HEK293 (cell line): ENCODE measurements around the gene ZNF79.

Source experiments
- CTCF ChIA-PET: fragments of 350-600 bp; formaldehyde crosslinking; extraction: SDS; loops from one replicate; lab custom pipeline; 2021; ENCODE audit warnings: antibody characterized with exemption; lab: Yijun Ruan, JAX
- POLR2A ChIA-PET: fragments of 300-600 bp; formaldehyde crosslinking; extraction: SDS; loops from one replicate; lab custom pipeline; 2020; ENCODE audit warnings: antibody characterized with exemption, inconsistent platforms; lab: Yijun Ruan, JAX
- H3K27ac ChIP-seq: fragments of 200-500 bp; sonication (Bioruptor generic); 2 replicates; pipeline ENCODE4 v1.5.1; 2014; ENCODE audit warnings: low read depth, low read length, control low read depth, inconsistent platforms; ENCODE audit errors: extremely low read depth
- H3K36me3 ChIP-seq, 2 experiments: fragments of 200-500 bp in 1 of 2; sonication (Bioruptor generic) in 1 of 2; 1 replicate in 1 of 2; 2 replicates in 1 of 2; pipeline ENCODE4 v1.5.1; 2014 to 2017; ENCODE audit warnings: inconsistent platforms in 2 of 2, low read length in 2 of 2; ENCODE audit not compliant: control insufficient read depth in 2 of 2, insufficient read depth in 1 of 2
- H3K4me1 ChIP-seq: fragments of 200-500 bp; sonication (Bioruptor generic); 2 replicates; pipeline ENCODE4 v1.5.1; 2014; ENCODE audit warnings: mild to moderate bottlenecking, low read length, inconsistent platforms; ENCODE audit not compliant: control insufficient read depth, insufficient read depth
- H3K4me3 ChIP-seq: 2 replicates; pipeline ENCODE4 v1.5.1; 2011; ENCODE audit warnings: low read depth, mild to moderate bottlenecking, control low read depth, low read length, moderate library complexity
- H3K9me3 ChIP-seq: fragments of 200-500 bp; sonication (Bioruptor generic); 2 replicates; pipeline ENCODE4 v1.5.1; 2014; ENCODE audit warnings: low read depth, low read length, inconsistent platforms; ENCODE audit not compliant: control insufficient read depth, insufficient read depth
- HOXD13 ChIP-seq: sonication (generic); formaldehyde crosslinking; IDR thresholded peaks from 2 replicates; pipeline ENCODE4 v1.8.0; 2022; ENCODE audit warnings: missing genetic modification reagents, borderline replicate concordance
- OSR2 ChIP-seq: fragments of 450-650 bp; formaldehyde crosslinking; IDR thresholded peaks from 2 replicates; pipeline ENCODE4 v1.5.1; 2016; ENCODE audit warnings: missing biosample characterization, missing genetic modification characterization
- ZFP37 ChIP-seq: fragments of 450-650 bp; formaldehyde crosslinking; IDR thresholded peaks from 2 replicates; pipeline ENCODE4 v1.5.1; 2016; ENCODE audit warnings: missing biosample characterization, missing genetic modification characterization
- ZNF146 ChIP-seq: fragments of 450-650 bp; formaldehyde crosslinking; IDR thresholded peaks from 2 replicates; pipeline ENCODE4 v1.5.1; 2016; ENCODE audit warnings: missing biosample characterization, missing genetic modification characterization
- ZNF239 ChIP-seq: fragments of 450-650 bp; formaldehyde crosslinking; IDR thresholded peaks from 2 replicates; pipeline ENCODE4 v1.5.1; 2016; ENCODE audit warnings: missing biosample characterization, missing genetic modification characterization
- ZNF341 ChIP-seq: fragments of 450-650 bp; formaldehyde crosslinking; IDR thresholded peaks from 2 replicates; pipeline ENCODE4; 2016; ENCODE audit warnings: low read depth, missing biosample characterization, missing genetic modification characterization
- ZNF426 ChIP-seq: fragments of 450-650 bp; formaldehyde crosslinking; IDR thresholded peaks from 2 replicates; pipeline ENCODE4 v1.5.1; 2017; ENCODE audit warnings: missing biosample characterization, missing genetic modification characterization, mild to moderate bottlenecking, inconsistent platforms, moderate library complexity
- ZNF514 ChIP-seq: fragments of 450-650 bp; formaldehyde crosslinking; IDR thresholded peaks from 2 replicates; pipeline ENCODE4 v1.5.1; 2016; ENCODE audit warnings: missing biosample characterization, missing genetic modification characterization
- ZNF548 ChIP-seq: fragments of 450-650 bp; formaldehyde crosslinking; IDR thresholded peaks from 2 replicates; pipeline ENCODE4 v1.5.1; 2016; ENCODE audit warnings: missing biosample characterization, missing genetic modification characterization
- ZNF555 ChIP-seq: fragments of 450-650 bp; formaldehyde crosslinking; conservative IDR thresholded peaks from 2 replicates; pipeline ENCODE4 v1.5.1; 2017; ENCODE audit warnings: missing biosample characterization, mild to moderate bottlenecking, missing genetic modification characterization, inconsistent platforms
- ZNF624 ChIP-seq: fragments of 450-650 bp; formaldehyde crosslinking; IDR thresholded peaks from 2 replicates; pipeline ENCODE4 v1.5.1; 2017; ENCODE audit warnings: missing biosample characterization, missing genetic modification characterization
- ZNF792 ChIP-seq: fragments of 450-650 bp; formaldehyde crosslinking; IDR thresholded peaks from 2 replicates; pipeline ENCODE4 v1.5.1; 2016; ENCODE audit warnings: missing biosample characterization, missing genetic modification characterization
- ZNF830 ChIP-seq: fragments of 450-650 bp; IDR thresholded peaks from 2 replicates; pipeline ENCODE4 v1.5.0; 2018; ENCODE audit warnings: missing biosample characterization, missing genetic modification characterization, low read depth, mild to moderate bottlenecking, moderate library complexity
- ZNF843 ChIP-seq: fragments of 450-650 bp; formaldehyde crosslinking; IDR thresholded peaks from 2 replicates; pipeline ENCODE4 v1.5.1; 2016; ENCODE audit warnings: missing biosample characterization, missing genetic modification characterization
- ZSCAN18 ChIP-seq: fragments of 450-650 bp; formaldehyde crosslinking; IDR thresholded peaks from 2 replicates; pipeline ENCODE4 v1.5.1; 2016; ENCODE audit warnings: missing biosample characterization, missing genetic modification characterization
- TF ChIP-seq, protein P1 (sequence below): fragments of 450-650 bp; formaldehyde crosslinking; IDR thresholded peaks from 2 replicates; pipeline ENCODE4 v1.5.1; 2016; ENCODE audit warnings: missing biosample characterization, missing genetic modification characterization
- TF ChIP-seq, protein P2 (sequence below): fragments of 450-650 bp; formaldehyde crosslinking; IDR thresholded peaks from 2 replicates; pipeline ENCODE4 v1.5.1; 2016; ENCODE audit warnings: missing biosample characterization, missing genetic modification characterization, borderline replicate concordance
- TF ChIP-seq, protein P3 (sequence below): fragments of 450-650 bp; formaldehyde crosslinking; IDR thresholded peaks from 2 replicates; pipeline ENCODE4 v1.5.1; 2016; ENCODE audit warnings: missing biosample characterization, missing genetic modification characterization

Gene ZNF79

GRCh38 chr9:127428348-127428747 lies 4.2 kb downstream of the ZNF79 start (continued):
- TF ChIP-seq, protein P1, sequence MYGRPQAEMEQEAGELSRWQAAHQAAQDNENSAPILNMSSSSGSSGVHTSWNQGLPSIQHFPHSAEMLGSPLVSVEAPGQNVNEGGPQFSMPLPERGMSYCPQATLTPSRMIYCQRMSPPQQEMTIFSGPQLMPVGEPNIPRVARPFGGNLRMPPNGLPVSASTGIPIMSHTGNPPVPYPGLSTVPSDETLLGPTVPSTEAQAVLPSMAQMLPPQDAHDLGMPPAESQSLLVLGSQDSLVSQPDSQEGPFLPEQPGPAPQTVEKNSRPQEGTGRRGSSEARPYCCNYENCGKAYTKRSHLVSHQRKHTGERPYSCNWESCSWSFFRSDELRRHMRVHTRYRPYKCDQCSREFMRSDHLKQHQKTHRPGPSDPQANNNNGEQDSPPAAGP (tag by site-specific recombination): no peak
- no peak for TF ChIP-seq ZNF830
- no peak for TF ChIP-seq ZNF843 (tag by site-specific recombination)
- TF ChIP-seq ZNF426 (tag by site-specific recombination): no peak
- TF ChIP-seq ZNF341 (tag by site-specific recombination): no peak
- TF ChIP-seq, protein P2, sequence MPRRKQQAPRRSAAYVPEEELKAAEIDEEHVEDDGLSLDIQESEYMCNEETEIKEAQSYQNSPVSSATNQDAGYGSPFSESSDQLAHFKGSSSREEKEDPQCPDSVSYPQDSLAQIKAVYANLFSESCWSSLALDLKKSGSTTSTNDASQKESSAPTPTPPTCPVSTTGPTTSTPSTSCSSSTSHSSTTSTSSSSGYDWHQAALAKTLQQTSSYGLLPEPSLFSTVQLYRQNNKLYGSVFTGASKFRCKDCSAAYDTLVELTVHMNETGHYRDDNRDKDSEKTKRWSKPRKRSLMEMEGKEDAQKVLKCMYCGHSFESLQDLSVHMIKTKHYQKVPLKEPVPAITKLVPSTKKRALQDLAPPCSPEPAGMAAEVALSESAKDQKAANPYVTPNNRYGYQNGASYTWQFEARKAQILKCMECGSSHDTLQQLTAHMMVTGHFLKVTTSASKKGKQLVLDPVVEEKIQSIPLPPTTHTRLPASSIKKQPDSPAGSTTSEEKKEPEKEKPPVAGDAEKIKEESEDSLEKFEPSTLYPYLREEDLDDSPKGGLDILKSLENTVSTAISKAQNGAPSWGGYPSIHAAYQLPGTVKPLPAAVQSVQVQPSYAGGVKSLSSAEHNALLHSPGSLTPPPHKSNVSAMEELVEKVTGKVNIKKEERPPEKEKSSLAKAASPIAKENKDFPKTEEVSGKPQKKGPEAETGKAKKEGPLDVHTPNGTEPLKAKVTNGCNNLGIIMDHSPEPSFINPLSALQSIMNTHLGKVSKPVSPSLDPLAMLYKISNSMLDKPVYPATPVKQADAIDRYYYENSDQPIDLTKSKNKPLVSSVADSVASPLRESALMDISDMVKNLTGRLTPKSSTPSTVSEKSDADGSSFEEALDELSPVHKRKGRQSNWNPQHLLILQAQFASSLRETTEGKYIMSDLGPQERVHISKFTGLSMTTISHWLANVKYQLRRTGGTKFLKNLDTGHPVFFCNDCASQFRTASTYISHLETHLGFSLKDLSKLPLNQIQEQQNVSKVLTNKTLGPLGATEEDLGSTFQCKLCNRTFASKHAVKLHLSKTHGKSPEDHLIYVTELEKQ: no peak
- no peak for TF ChIP-seq ZFP37 (tag by site-specific recombination)
- TF ChIP-seq HOXD13 (CRISPR knock-in tag): no peak
- no peak for TF ChIP-seq ZNF548
- TF ChIP-seq ZNF239 (tag by site-specific recombination): no peak
- TF ChIP-seq OSR2 (tag by site-specific recombination): no peak
- TF ChIP-seq ZNF624 (tag by site-specific recombination): no peak

- H3K4me3 ChIP-seq: no peak overlapping the region
- ChIA-PET POLR2A (interaction anchor here (1.5 kb wide), 1 partner anchor 21 kb away, joined by 4 read pairs; the partner anchor contains the start of genes LRSAM1 and RPL12), CTCF (no interaction called here)
- TF ChIP-seq ZNF146: peak; percentile 75; the same call in 1 of the 2 replicates
- TF ChIP-seq, protein P3, sequence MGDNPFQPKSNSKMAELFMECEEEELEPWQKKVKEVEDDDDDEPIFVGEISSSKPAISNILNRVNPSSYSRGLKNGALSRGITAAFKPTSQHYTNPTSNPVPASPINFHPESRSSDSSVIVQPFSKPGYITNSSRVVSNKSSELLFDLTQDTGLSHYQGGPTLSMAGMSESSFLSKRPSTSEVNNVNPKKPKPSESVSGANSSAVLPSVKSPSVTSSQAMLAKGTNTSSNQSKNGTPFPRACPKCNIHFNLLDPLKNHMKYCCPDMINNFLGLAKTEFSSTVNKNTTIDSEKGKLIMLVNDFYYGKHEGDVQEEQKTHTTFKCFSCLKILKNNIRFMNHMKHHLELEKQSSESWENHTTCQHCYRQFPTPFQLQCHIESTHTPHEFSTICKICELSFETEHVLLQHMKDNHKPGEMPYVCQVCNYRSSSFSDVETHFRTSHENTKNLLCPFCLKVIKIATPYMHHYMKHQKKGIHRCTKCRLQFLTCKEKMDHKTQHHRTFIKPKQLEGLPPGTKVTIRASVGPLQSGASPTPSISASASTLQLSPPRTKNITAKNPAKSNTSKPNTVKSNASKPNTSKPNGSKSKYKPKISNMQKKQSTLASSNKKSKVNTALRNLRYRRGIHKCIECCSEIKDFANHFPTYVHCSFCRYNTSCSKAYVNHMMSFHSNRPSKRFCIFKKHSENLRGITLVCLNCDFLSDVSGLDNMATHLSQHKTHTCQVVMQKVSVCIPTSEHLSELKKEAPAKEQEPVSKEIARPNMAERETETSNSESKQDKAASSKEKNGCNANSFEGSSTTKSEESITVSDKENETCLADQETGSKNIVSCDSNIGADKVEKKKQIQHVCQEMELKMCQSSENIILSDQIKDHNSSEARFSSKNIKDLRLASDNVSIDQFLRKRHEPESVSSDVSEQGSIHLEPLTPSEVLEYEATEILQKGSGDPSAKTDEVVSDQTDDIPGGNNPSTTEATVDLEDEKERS (tag by site-specific recombination): no peak
- no peak for TF ChIP-seq ZNF555
- no peak for TF ChIP-seq ZNF792
- no peak for TF ChIP-seq ZSCAN18 (tag by site-specific recombination)
- no peak for TF ChIP-seq ZNF514 (tag by site-specific recombination)
- H3K27ac ChIP-seq: no peak overlapping the region
- no peaks in the 10 kb centered on the region for H3K9me3 ChIP-seq
- peaks cover 33 to 79% of the 10 kb centered on the region in 2 experiments; a peak in 2 of 3 replicates for H3K36me3 ChIP-seq
- no peaks in the 10 kb centered on the region for H3K4me1 ChIP-seq
Measured at GRCh38 chr9:127430415-127430814, 6.2 kb downstream of the ZNF79 start.
